ENCODE data around the gene CES4A. TPM values are rescaled to one million over a fixed set of nuclear protein-coding genes. Genes with fewer than 3 reads are reported as not detected.

CES4A gene
- total RNA-seq, 4 donors from 2014 or later, result 10.9 to 15.7 (median 12.8) TPM

DNA sequence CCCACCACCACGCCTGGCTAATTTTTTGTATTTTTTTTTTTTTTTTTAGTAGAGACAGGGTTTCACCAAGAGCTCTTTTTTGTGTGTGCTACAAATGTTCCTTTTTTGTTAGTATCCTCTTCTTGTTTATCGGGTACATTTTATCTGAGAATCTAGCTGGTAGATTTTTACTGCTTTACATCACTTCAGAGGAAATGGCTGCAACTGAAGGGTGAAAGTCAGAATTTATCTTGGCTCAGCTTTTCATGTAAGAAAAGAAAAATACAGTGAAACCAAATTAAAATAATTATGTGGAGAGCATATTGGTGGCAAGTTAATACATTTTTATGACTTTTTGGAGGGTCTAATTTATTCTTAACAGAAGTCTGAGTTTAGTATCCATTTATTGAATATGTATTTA, 66.5 kb downstream of the CES4A start:
- H3K36me3 ChIP-seq, result no peaks in the 10 kb centered on the region
- no peak overlapping the region for H3K4me3 ChIP-seq (replicated peaks in 1 of 3)
- H3K9me3 ChIP-seq, result no peaks in the 10 kb centered on the region
- DNase-seq, result no peak
- no peaks in the 10 kb centered on the region for H3K27me3 ChIP-seq
- no peaks in the 10 kb centered on the region for H3K4me1 ChIP-seq
- H3K27ac ChIP-seq, result no peak overlapping the region
- WGBS, 2 donors, result 96 to 100% methylated on average over 2 of the region's 2 CpGs
- intact Hi-C loops (cut with DNase I), result no loop called here
- TF ChIP-seq POLR2A (IDR thresholded peaks at IDR 0.05) (no peak), CTCF (IDR thresholded peaks at IDR 0.05) (no peak)

GRCh38 chr16:67055712-67056487, 67.5 kb downstream of the CES4A start:
- Histone ChIP-seq H3K4me3 (replicated peaks in 1 of 3) (no peak overlapping the region), H3K4me1 (no peaks in the 10 kb centered on the region), H3K36me3 (no peaks in the 10 kb centered on the region), H3K27ac (no peak overlapping the region), H3K9me3 (no peaks in the 10 kb centered on the region), H3K27me3 (no peaks in the 10 kb centered on the region)
- intact Hi-C loops (cut with DNase I), result no loop called here
- 90 to 93% methylated on average over 4 of the region's 4 CpGs for WGBS, 2 donors
- TF ChIP-seq CTCF (IDR thresholded peaks at IDR 0.05) (no peak), POLR2A (IDR thresholded peaks at IDR 0.05) (no peak)
- no peak for DNase-seq

Small RNA genes lying within 50 kb of the gene (small RNA-seq; reads per million reads assigned to genes)
- gene RN7SL543P, result not detected

Other genes starting within 250 kb of the CES4A start
- gene DYNC1LI2, start 237.0 kb upstream of the CES4A start, total RNA-seq, result 100 to 1,000 TPM; 162 to 332 (median 195) TPM
- gene TERB1, start 187.0 kb upstream of the CES4A start, total RNA-seq, result 1 to 10 TPM in 1 of 4 donors, under 1 TPM in 1, not detected in 2; 0.27 to 2.1 TPM
- gene NAE1, start 157.6 kb upstream of the CES4A start, total RNA-seq, result 10 to 100 TPM; 51.0 to 75.0 (median 61.2) TPM
- under 1 TPM in 1 of 4 donors, not detected in 3; 0.46 TPM for gene CA7, start 144.2 kb upstream of the CES4A start, total RNA-seq
- gene PDP2, start 108.1 kb upstream of the CES4A start, total RNA-seq, result 10 to 100 TPM; 10.7 to 34.5 (median 26.9) TPM
- gene CDH16, start 69.7 kb upstream of the CES4A start, total RNA-seq, result 100 to 1,000 TPM in 3 of 4 donors, 10 to 100 TPM in 1; 43.1 to 166 (median 134) TPM
- gene RRAD, start 63.1 kb upstream of the CES4A start, total RNA-seq, result 10 to 100 TPM in 3 of 4 donors, 1 to 10 TPM in 1; 6.1 to 15.6 (median 10.9) TPM
- gene CIAO2B, start 54.2 kb upstream of the CES4A start, total RNA-seq, result 100 to 1,000 TPM in 1 of 4 donors, 10 to 100 TPM in 3; 29.4 to 113 (median 48.3) TPM
- 10 to 100 TPM; 49.7 to 69.4 (median 53.6) TPM for gene CES2, start 53.1 kb upstream of the CES4A start, total RNA-seq
- gene CES3, start 27.3 kb upstream of the CES4A start, total RNA-seq, result 1 to 10 TPM in 1 of 4 donors, under 1 TPM in 2, not detected in 1; 0.13 to 1.3 (median 0.22) TPM
- 10 to 100 TPM; 31.0 to 60.0 (median 41.5) TPM for gene CBFB, start 40.6 kb downstream of the CES4A start, total RNA-seq
- gene PHAF1, start 121.4 kb downstream of the CES4A start, total RNA-seq, result 10 to 100 TPM; 11.4 to 18.9 (median 17.5) TPM
- gene B3GNT9, start 162.4 kb downstream of the CES4A start, total RNA-seq, result 100 to 1,000 TPM in 1 of 4 donors, 10 to 100 TPM in 3; 52.0 to 103 (median 85.7) TPM
- gene TRADD, start 171.3 kb downstream of the CES4A start, total RNA-seq, result 10 to 100 TPM; 27.0 to 42.2 (median 37.0) TPM
- 10 to 100 TPM; 26.3 to 41.9 (median 35.6) TPM for gene FBXL8, start 171.4 kb downstream of the CES4A start, total RNA-seq
- gene HSF4, start 176.2 kb downstream of the CES4A start, total RNA-seq, result 10 to 100 TPM; 17.3 to 52.5 (median 36.6) TPM
- 10 to 100 TPM; 38.3 to 97.0 (median 63.5) TPM for gene NOL3, start 181.9 kb downstream of the CES4A start, total RNA-seq
- gene MATCAP1, start 195.4 kb downstream of the CES4A start, total RNA-seq, result 10 to 100 TPM; 20.3 to 50.0 (median 32.4) TPM
- gene EXOC3L1, start 201.5 kb downstream of the CES4A start, total RNA-seq, result 1 to 10 TPM; 5.9 to 8.6 (median 7.6) TPM
- gene E2F4, start 203.6 kb downstream of the CES4A start, total RNA-seq, result 100 to 1,000 TPM in 1 of 4 donors, 10 to 100 TPM in 3; 77.6 to 117 (median 89.1) TPM
- 10 to 100 TPM; 26.0 to 37.8 (median 30.0) TPM for gene ELMO3, start 210.5 kb downstream of the CES4A start, total RNA-seq
- gene TMEM208, start 238.5 kb downstream of the CES4A start, total RNA-seq, result 10 to 100 TPM; 53.2 to 69.0 (median 58.3) TPM

All from thyroid gland (tissue), 4 donors.